Sigmoid colon (tissue), 7 donors: Measurements from ENCODE around the gene ADCY5. TPM values are rescaled to one million over a fixed set of nuclear protein-coding genes. Genes with fewer than 3 reads are reported as not detected.

Experiments used
- DNase-seq: peaks from one replicate; pipeline ENCODE4 v3.0.0-alpha.2; 2019
- H3K27ac ChIP-seq, 4 donors: fragments of 200-600 bp; sonication (generic); one replicate each; pipeline ENCODE4 v1.5.1; 2016 to 2019; ENCODE audit warnings: mild to moderate bottlenecking in 1 of 4
- H3K27me3 ChIP-seq, 3 donors: fragments of 200-600 bp; sonication (generic); one replicate each; pipeline ENCODE4 v1.5.1; 2019; ENCODE audit warnings: mild to moderate bottlenecking in 1 of 3
- H3K36me3 ChIP-seq, 4 donors: fragments of 200-600 bp; sonication (generic); one replicate each; pipeline ENCODE4 v1.5.1; 2016 to 2019
- H3K4me1 ChIP-seq, 4 donors: fragments of 200-600 bp; sonication (generic); one replicate each; pipeline ENCODE4 v1.5.1; 2017 to 2019
- H3K4me3 ChIP-seq, 4 donors: fragments of 200-600 bp; sonication (generic); one replicate each; pipeline ENCODE4 v1.5.1; 2017 to 2019; ENCODE audit warnings: mild to moderate bottlenecking in 2 of 4, moderate library complexity in 1 of 4
- H3K9me3 ChIP-seq, 4 donors: fragments of 200-600 bp in 3 of 4; sonication (generic) in 3 of 4; one replicate each; pipeline versions ENCODE4 v1.5.1 to v1.6.1; 2013 to 2019
- CTCF ChIP-seq, 4 experiments: fragments of 450-650 bp in 3 of 4; fragments of 200-600 bp in 1 of 4; IDR thresholded peaks; one replicate each; pipeline ENCODE4 v1.5.1; 2016 to 2019; ENCODE audit warnings: antibody characterized with exemption in 4 of 4, mild to moderate bottlenecking in 3 of 4, moderate library complexity in 2 of 4
- EP300 ChIP-seq, 4 donors: sonication (generic); formaldehyde crosslinking; IDR thresholded peaks; one replicate each; pipeline ENCODE4 v1.6.1; 2017; ENCODE audit warnings: antibody characterized with exemption in 4 of 4
- POLR2A ChIP-seq, 2 donors: fragments of 450-650 bp; IDR thresholded peaks; one replicate each; pipeline ENCODE4 v1.6.1; 2016; ENCODE audit warnings: antibody characterized with exemption in 2 of 2, mild to moderate bottlenecking in 2 of 2, moderate library complexity in 2 of 2
- POLR2AphosphoS5 ChIP-seq, 4 donors: sonication (generic); formaldehyde crosslinking; IDR thresholded peaks; one replicate each; pipeline ENCODE4 v1.6.1; 2017; ENCODE audit warnings: antibody characterized with exemption in 4 of 4
- WGBS, 2 donors: extraction: QIAGEN DNeasy Blood & Tissue Kit; methylation state at CpG; one replicate each; pipeline ENCODE4 v1.1.7; 2013; 5-methylcytosine and 5-hydroxymethylcytosine counted together
- intact Hi-C: fragments of 100-400 bp; cut with DNase I; formaldehyde crosslinking; loops from one replicate; pipeline ENCODE4 v1.15.1; 2023
- polyA plus RNA-seq, 3 donors: library from polyadenylated mRNA; stranded (reverse); fragments of 200-250 nt; gene quantifications; one replicate each; pipeline ENCODE4 v1.2.3, GENCODE V29; 2013
- total RNA-seq, 4 donors: library from RNA; depleted of rRNA; stranded (reverse); fragments of >200 nt; gene quantifications; one replicate each; pipeline ENCODE4 v1.1.0, GENCODE V29; 2016
- donor health status: healthy with polysubstance abuse.
- donor health status: Bipolar disorder and iron deficiency.
- donor health status: healthy.

The ADCY5 gene
- total and polyA plus RNA-seq, 7 donors = 1.4 to 84.4 (median 39.5) TPM

GRCh38 chr3:123285066-123285465, 163.8 kb downstream of the ADCY5 start:
- peaks cover 25 to 89% (median 53%) of the 10 kb centered on the region in 4 donors for H3K36me3 ChIP-seq
- 80% methylated on average over 9 of the region's 9 CpGs for WGBS, 2 donors

GRCh38 chr3:123284399-123285010, 164.4 kb downstream of the ADCY5 start:
- no peak overlapping the region for H3K27ac ChIP-seq
- H3K4me3 ChIP-seq = no peak overlapping the region
- H3K4me1 ChIP-seq = no peaks in the 10 kb centered on the region
- peaks cover 20 to 83% (median 48%) of the 10 kb centered on the region in 4 donors for H3K36me3 ChIP-seq
- no peaks in the 10 kb centered on the region for H3K9me3 ChIP-seq
- TF ChIP-seq CTCF (IDR thresholded peaks at IDR 0.05) (no peak), EP300 (IDR thresholded peaks at IDR 0.05) (no peak), POLR2AphosphoS5 (IDR thresholded peaks at IDR 0.05) (no peak), POLR2A (IDR thresholded peaks at IDR 0.05) (no peak)
- no peaks in the 10 kb centered on the region for H3K27me3 ChIP-seq
- DNase-seq = no peak
- 75 to 87% methylated on average over 18 of the region's 18 CpGs for WGBS, 2 donors
- intact Hi-C loops = no loop called here

More at GRCh38 chr3:123285066-123285465, 163.8 kb downstream of the ADCY5 start:
- no peaks in the 10 kb centered on the region for H3K27me3 ChIP-seq
- intact Hi-C loops = no loop called here
- H3K4me3 ChIP-seq = no peak overlapping the region
- no peak for DNase-seq
- H3K4me1 ChIP-seq = no peaks in the 10 kb centered on the region
- H3K9me3 ChIP-seq = no peaks in the 10 kb centered on the region
- no peak overlapping the region for H3K27ac ChIP-seq
- no peak for TF ChIP-seq POLR2AphosphoS5 (IDR thresholded peaks at IDR 0.05)
- no peak for TF ChIP-seq POLR2A (IDR thresholded peaks at IDR 0.05)
- TF ChIP-seq CTCF (IDR thresholded peaks at IDR 0.05) = no peak
- TF ChIP-seq EP300 (IDR thresholded peaks at IDR 0.05) = no peak

- 87 to 92% methylated on average over 17 of the region's 17 CpGs for WGBS, 2 donors
- TF ChIP-seq EP300 (IDR thresholded peaks at IDR 0.05) (no peak), CTCF (IDR thresholded peaks at IDR 0.05) (no peak), POLR2A (IDR thresholded peaks at IDR 0.05) (no peak), POLR2AphosphoS5 (IDR thresholded peaks at IDR 0.05) (no peak)
- Histone ChIP-seq H3K4me1 (no peaks in the 10 kb centered on the region), H3K36me3 (peaks cover 14 to 76% (median 43%) of the 10 kb centered on the region in 4 donors), H3K4me3 (no peak overlapping the region), H3K27ac (no peak overlapping the region), H3K27me3 (no peaks in the 10 kb centered on the region), H3K9me3 (no peaks in the 10 kb centered on the region)
- intact Hi-C loops = no loop called here
- DNase-seq = no peak
These were observed 165.1 kb downstream of the ADCY5 start for GRCh38 chr3:123283657-123284398.

- whole genome bisulfite sequencing, 2 donors = 80 to 86% methylated on average over 9 of the region's 9 CpGs
- no peak overlapping the region for H3K4me3 ChIP-seq
- H3K27me3 ChIP-seq = no peaks in the 10 kb centered on the region
- H3K36me3 ChIP-seq = peaks cover 12 to 70% (median 37%) of the 10 kb centered on the region in 4 donors
- DNase-seq = no peak
- H3K27ac ChIP-seq = no peak overlapping the region
- no peaks in the 10 kb centered on the region for H3K9me3 ChIP-seq
- no peaks in the 10 kb centered on the region for H3K4me1 ChIP-seq
- intact Hi-C loops = no loop called here
- no peak for TF ChIP-seq POLR2AphosphoS5 (IDR thresholded peaks at IDR 0.05)
- no peak for TF ChIP-seq EP300 (IDR thresholded peaks at IDR 0.05)
- TF ChIP-seq CTCF (IDR thresholded peaks at IDR 0.05) = no peak
- no peak for TF ChIP-seq POLR2A (IDR thresholded peaks at IDR 0.05)
These were observed 165.8 kb downstream of the ADCY5 start for GRCh38 chr3:123283074-123283473.
